Measurements from ENCODE around the gene ULK1.

DNA sequence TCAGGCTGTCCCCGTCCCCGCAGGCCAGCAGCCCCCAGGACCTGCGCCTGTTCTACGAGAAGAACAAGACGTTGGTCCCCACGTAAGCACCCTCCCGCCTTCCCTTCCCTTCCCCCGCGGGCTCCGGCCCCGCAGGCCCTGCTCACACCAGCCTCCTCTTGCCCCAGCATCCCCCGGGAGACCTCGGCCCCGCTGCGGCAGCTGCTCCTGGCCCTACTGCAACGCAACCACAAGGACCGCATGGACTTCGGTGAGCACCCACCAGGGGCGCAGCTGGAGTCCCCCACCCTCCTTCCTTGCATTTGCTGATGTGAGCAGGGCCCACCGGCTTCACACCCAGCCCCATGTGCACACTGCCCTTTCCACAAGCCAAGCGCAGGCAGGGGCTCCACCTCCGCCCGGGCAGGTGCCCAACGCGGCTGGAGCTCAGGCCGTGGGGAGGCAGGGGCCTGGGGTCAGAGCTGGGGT lies 15.4 kb downstream of the ULK1 start:
- TF ChIP-seq, protein P1, sequence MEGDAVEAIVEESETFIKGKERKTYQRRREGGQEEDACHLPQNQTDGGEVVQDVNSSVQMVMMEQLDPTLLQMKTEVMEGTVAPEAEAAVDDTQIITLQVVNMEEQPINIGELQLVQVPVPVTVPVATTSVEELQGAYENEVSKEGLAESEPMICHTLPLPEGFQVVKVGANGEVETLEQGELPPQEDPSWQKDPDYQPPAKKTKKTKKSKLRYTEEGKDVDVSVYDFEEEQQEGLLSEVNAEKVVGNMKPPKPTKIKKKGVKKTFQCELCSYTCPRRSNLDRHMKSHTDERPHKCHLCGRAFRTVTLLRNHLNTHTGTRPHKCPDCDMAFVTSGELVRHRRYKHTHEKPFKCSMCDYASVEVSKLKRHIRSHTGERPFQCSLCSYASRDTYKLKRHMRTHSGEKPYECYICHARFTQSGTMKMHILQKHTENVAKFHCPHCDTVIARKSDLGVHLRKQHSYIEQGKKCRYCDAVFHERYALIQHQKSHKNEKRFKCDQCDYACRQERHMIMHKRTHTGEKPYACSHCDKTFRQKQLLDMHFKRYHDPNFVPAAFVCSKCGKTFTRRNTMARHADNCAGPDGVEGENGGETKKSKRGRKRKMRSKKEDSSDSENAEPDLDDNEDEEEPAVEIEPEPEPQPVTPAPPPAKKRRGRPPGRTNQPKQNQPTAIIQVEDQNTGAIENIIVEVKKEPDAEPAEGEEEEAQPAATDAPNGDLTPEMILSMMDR (IDR thresholded peaks at IDR 0.05; ENCODE audit: poor library complexity, severe bottlenecking): no peak
- TF ChIP-seq EZH2 (IDR thresholded peaks at IDR 0.05; ENCODE audit: borderline replicate concordance, insufficient read depth, low read length, poor library complexity, severe bottlenecking) (no peak), MXI1 (conservative IDR thresholded peaks at IDR 0.05; ENCODE audit: poor library complexity, severe bottlenecking) (no peak), POLR2AphosphoS5 (IDR thresholded peaks at IDR 0.05) (no peak), TAF1 (IDR thresholded peaks at IDR 0.05; ENCODE audit: low read depth) (no peak), RAD21 (conservative IDR thresholded peaks at IDR 0.05) (no peak), EP300 (conservative IDR thresholded peaks at IDR 0.05; ENCODE audit: poor library complexity, severe bottlenecking) (no peak), SMC3 (conservative IDR thresholded peaks at IDR 0.05; ENCODE audit: poor library complexity) (no peak)
- TF ChIP-seq, protein P2, sequence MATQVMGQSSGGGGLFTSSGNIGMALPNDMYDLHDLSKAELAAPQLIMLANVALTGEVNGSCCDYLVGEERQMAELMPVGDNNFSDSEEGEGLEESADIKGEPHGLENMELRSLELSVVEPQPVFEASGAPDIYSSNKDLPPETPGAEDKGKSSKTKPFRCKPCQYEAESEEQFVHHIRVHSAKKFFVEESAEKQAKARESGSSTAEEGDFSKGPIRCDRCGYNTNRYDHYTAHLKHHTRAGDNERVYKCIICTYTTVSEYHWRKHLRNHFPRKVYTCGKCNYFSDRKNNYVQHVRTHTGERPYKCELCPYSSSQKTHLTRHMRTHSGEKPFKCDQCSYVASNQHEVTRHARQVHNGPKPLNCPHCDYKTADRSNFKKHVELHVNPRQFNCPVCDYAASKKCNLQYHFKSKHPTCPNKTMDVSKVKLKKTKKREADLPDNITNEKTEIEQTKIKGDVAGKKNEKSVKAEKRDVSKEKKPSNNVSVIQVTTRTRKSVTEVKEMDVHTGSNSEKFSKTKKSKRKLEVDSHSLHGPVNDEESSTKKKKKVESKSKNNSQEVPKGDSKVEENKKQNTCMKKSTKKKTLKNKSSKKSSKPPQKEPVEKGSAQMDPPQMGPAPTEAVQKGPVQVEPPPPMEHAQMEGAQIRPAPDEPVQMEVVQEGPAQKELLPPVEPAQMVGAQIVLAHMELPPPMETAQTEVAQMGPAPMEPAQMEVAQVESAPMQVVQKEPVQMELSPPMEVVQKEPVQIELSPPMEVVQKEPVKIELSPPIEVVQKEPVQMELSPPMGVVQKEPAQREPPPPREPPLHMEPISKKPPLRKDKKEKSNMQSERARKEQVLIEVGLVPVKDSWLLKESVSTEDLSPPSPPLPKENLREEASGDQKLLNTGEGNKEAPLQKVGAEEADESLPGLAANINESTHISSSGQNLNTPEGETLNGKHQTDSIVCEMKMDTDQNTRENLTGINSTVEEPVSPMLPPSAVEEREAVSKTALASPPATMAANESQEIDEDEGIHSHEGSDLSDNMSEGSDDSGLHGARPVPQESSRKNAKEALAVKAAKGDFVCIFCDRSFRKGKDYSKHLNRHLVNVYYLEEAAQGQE (IDR thresholded peaks at IDR 0.05; ENCODE audit: borderline replicate concordance): no peak
